ENCODE data around the gene UPF2. TPM values are rescaled to one million over a fixed set of nuclear protein-coding genes. Genes with fewer than 3 reads are reported as not detected.
"Not testable (repeated sequence)": the region's sequence is repeated elsewhere in the genome, so short reads cannot be mapped to it uniquely, and the experiment has no call there.

The UPF2 gene
- total RNA-seq, 1 donor from 2014 or later, result 16.4 TPM

DNA sequence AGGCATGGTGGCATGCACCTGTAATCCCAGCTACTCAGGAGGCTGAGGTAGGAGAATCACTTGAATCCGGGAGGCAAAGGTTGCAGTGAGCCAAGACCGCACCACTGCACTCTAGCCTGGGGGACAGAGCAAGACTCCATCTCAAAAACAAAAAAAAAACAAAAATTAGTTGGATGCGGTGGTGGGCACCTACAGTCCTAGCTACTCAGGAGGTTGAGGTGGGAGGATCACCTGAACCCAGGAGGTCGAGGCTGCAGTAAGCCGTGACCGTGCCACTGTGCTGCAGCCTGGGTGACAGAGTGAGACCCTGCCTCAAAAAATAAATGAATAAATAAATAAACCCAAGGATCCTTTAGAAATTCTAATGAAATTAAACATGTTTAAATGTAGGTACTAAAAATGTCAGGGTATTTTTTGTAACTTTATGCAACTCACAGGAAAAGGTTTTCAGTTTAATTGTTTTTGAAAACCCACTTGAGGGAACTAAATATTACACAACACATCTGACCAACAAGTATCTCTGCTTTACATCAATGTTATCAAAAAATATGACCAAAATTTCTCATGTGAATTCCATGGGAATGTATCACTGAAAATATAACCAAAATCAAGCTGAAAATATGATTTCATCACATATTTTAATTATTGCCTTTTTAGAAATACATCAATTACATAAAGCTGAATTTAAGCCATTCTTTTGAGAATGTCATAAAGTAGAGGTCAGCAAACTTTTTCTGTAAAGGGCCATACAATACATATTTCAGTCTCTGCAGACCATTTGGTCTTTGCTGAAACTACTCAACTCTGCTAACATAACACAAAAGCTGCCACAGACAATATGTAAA, 23.9 kb downstream of the UPF2 start:
- no peak overlapping the region for H3K27ac Mint-ChIP-seq (ENCODE audit: unreplicated experiment)
- H3K36me3 Mint-ChIP-seq (ENCODE audit: unreplicated experiment), result no peaks in the 10 kb centered on the region
- no peak overlapping the region for H3K4me3 Mint-ChIP-seq (ENCODE audit: unreplicated experiment)
- TF ChIP-seq CTCF (IDR thresholded peaks at IDR 0.05; ENCODE audit: partially characterized antibody, unreplicated experiment), result no peak
- H3K9me3 Mint-ChIP-seq (ENCODE audit: unreplicated experiment), result no peaks in the 10 kb centered on the region
- no peaks in the 10 kb centered on the region for H3K4me1 Mint-ChIP-seq (ENCODE audit: low read depth, unreplicated experiment)
- DNase-seq, result no peak
- H3K27me3 Mint-ChIP-seq (ENCODE audit: unreplicated experiment), result no peaks in the 10 kb centered on the region

DNA sequence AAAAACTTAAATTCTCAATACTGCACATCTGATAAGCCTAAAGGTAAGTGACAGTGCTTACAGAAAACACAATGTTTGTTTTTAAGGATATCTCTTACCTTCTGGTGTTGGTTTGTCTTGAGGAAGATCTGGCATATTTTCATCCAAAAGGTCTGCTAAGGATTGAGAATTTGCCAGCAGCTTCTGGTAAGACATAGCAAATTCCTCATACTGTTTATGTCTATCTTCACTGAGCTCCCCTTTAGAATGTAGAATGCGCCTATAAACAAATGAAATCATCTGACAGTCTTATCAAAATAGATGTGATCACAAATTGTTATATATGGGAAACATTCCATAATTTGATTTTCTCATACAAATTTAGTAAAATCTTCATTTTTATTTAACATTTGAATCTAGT, 28.7 kb downstream of the UPF2 start:
- Mint-ChIP-seq H3K27me3 (ENCODE audit: unreplicated experiment) (no peaks in the 10 kb centered on the region), H3K36me3 (ENCODE audit: unreplicated experiment) (peaks cover 15% of the 10 kb centered on the region), H3K4me1 (ENCODE audit: low read depth, unreplicated experiment) (no peaks in the 10 kb centered on the region), H3K9me3 (ENCODE audit: unreplicated experiment) (no peaks in the 10 kb centered on the region), H3K27ac (ENCODE audit: unreplicated experiment) (no peak overlapping the region), H3K4me3 (ENCODE audit: unreplicated experiment) (no peak overlapping the region)
- no peak for TF ChIP-seq CTCF (IDR thresholded peaks at IDR 0.05; ENCODE audit: partially characterized antibody, unreplicated experiment)
- DNase-seq, result no peak

GRCh38 chr10:12013391-12013790, 29.2 kb downstream of the UPF2 start:
- not testable (repeated sequence) for H3K27ac Mint-ChIP-seq (ENCODE audit: unreplicated experiment); H3K27me3 Mint-ChIP-seq (ENCODE audit: unreplicated experiment); H3K4me1 Mint-ChIP-seq (ENCODE audit: low read depth, unreplicated experiment); H3K9me3 Mint-ChIP-seq (ENCODE audit: unreplicated experiment); H3K4me3 Mint-ChIP-seq (ENCODE audit: unreplicated experiment); DNase-seq
- H3K36me3 Mint-ChIP-seq (ENCODE audit: unreplicated experiment), result peaks cover 15% of the 10 kb centered on the region

GRCh38 chr10:12010353-12010752, 32.3 kb downstream of the UPF2 start:
- H3K27me3 Mint-ChIP-seq (ENCODE audit: unreplicated experiment), result no peaks in the 10 kb centered on the region
- no peak overlapping the region for H3K4me3 Mint-ChIP-seq (ENCODE audit: unreplicated experiment)
- DNase-seq, result no peak
- H3K27ac Mint-ChIP-seq (ENCODE audit: unreplicated experiment), result no peak overlapping the region
- H3K36me3 Mint-ChIP-seq (ENCODE audit: unreplicated experiment), result peaks cover 15% of the 10 kb centered on the region
- TF ChIP-seq CTCF (IDR thresholded peaks at IDR 0.05; ENCODE audit: partially characterized antibody, unreplicated experiment), result no peak
- no peaks in the 10 kb centered on the region for H3K9me3 Mint-ChIP-seq (ENCODE audit: unreplicated experiment)
- H3K4me1 Mint-ChIP-seq (ENCODE audit: low read depth, unreplicated experiment), result no peaks in the 10 kb centered on the region

- H3K36me3 Mint-ChIP-seq (ENCODE audit: unreplicated experiment), result peaks cover 15% of the 10 kb centered on the region
- not testable (repeated sequence) for H3K4me3 Mint-ChIP-seq (ENCODE audit: unreplicated experiment); H3K9me3 Mint-ChIP-seq (ENCODE audit: unreplicated experiment); H3K27me3 Mint-ChIP-seq (ENCODE audit: unreplicated experiment); H3K27ac Mint-ChIP-seq (ENCODE audit: unreplicated experiment); DNase-seq; H3K4me1 Mint-ChIP-seq (ENCODE audit: low read depth, unreplicated experiment)
These were observed 33.8 kb downstream of the UPF2 start for GRCh38 chr10:12008842-12009241.

- H3K4me1 Mint-ChIP-seq (ENCODE audit: low read depth, unreplicated experiment), result no peaks in the 10 kb centered on the region
- no peak overlapping the region for H3K27ac Mint-ChIP-seq (ENCODE audit: unreplicated experiment)
- H3K9me3 Mint-ChIP-seq (ENCODE audit: unreplicated experiment), result no peaks in the 10 kb centered on the region
- H3K27me3 Mint-ChIP-seq (ENCODE audit: unreplicated experiment), result no peaks in the 10 kb centered on the region
- DNase-seq, result no peak
- TF ChIP-seq CTCF (IDR thresholded peaks at IDR 0.05; ENCODE audit: partially characterized antibody, unreplicated experiment), result no peak
- no peak overlapping the region for H3K4me3 Mint-ChIP-seq (ENCODE audit: unreplicated experiment)
- peaks cover 15% of the 10 kb centered on the region for H3K36me3 Mint-ChIP-seq (ENCODE audit: unreplicated experiment)
These were observed 35.9 kb downstream of the UPF2 start for GRCh38 chr10:12006671-12007070.

Data from glutamatergic neuron (in vitro differentiated cells).